Posterior cingulate gyrus (tissue), 11 donors: ENCODE data around the gene TLR2.

Experiments
- DNase-seq, 10 donors: peaks; one replicate each; pipeline versions ENCODE4 v3.0.0 to v3.0.0-alpha.2; 2020 to 2021; ENCODE audit warnings: mixed read lengths in 3 of 10
- intact Hi-C: fragments of 100-400 bp; cut with DNase I; formaldehyde crosslinking; loops from one replicate; pipeline ENCODE4 v1.15.1; 2023

The TLR2 gene

GRCh38 chr4:153684182-153684970, at the start of gene TLR2:
Gene TLR2 (plus strand): TSS chr4:153684280. CDS start chr4:153702908, 18,628 bp downstream.
- intact Hi-C loops, result no loop called here

DNA sequence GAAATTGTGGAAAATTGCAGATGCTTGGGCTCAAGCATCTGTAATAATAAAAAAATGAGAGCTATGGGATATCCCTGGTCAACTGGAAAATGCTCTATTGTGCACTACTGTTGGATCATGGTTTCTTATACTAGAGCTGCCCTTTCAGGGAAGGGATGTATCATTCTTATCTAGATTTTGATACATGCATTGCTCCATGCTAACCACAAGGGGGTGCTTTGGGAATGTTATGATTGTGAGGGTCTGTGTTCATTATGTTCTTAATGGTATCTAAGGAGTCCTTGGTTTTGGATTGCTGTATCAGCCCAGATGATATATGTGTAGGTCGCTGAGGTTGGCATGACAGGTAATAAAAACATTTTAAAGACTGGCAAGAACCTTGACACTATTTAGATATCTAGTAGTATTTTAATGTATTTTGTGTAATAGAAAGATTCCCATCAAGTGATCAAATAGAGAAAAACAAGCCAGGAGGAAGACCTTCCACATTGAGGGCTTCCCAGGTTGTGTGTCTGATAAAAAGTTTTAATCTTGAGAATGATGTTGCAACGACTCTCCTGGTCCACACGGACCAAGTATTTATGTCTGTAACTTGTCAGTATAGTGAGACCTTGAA, 49.2 kb upstream of the TLR2 start:
- intact Hi-C loops, result no loop called here
- DNase-seq, result no peak

More at GRCh38 chr4:153684182-153684970, at the start of gene TLR2:
- DNase-seq, result peak in 8 of 10 donors; percentile 17 to 88 (median 34)

GRCh38 chr4:153635846-153636245, 48.2 kb upstream of the TLR2 start:
- intact Hi-C loops, result no loop called here

GRCh38 chr4:153637201-153637600, 46.9 kb upstream of the TLR2 start:
- intact Hi-C loops, result no loop called here
- no peak for DNase-seq

More at GRCh38 chr4:153635846-153636245, 48.2 kb upstream of the TLR2 start:
- no peak for DNase-seq

DNA sequence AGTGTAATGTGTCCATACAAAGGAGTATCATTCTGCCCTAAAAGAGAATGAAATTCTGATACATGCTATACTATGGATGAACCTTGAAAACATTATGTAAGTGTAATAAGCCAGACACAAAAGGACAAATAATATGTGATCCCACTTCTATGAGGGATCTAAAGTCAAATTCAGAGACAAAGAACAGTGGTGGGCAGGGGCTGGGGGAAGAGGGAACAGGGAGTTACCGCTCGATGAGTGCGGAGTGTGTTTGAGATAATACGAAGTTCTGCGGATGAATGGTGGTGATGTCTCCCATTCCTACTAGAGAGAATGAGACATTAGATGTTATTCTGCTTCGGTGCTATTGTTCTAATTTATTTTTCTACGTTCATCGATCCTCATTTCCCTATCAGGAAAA, 46.1 kb upstream of the TLR2 start:
- DNase-seq, result no peak
- intact Hi-C loops, result no loop called here

DNA sequence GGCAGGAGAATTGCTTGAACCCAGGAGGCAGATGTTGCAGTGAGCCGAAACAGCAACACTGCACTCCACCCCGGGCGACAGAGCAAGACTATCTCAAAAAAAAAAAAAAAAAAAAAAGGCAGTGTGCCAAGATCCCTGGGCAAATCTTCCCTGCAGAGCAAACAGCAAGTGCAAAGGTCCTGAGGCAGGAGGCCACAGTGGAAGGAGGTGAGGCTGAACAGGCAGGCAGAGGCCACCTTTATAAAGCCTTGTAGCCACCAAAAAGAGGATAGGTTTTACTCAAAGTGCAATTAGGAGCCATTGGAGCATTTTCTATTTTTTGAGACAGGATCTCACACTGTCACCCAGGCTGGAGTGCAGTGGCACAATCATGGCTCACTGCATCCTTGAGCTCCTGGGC, 45.1 kb upstream of the TLR2 start:
- no peak for DNase-seq
- intact Hi-C loops, result no loop called here

- DNase-seq, result no peak
- intact Hi-C loops, result loop anchor here (5.0 kb wide), 2 partner anchors 112 to 298 kb away; partner anchors contain the start of gene MND1
Observed at GRCh38 chr4:153639833-153640802, 44.0 kb upstream of the TLR2 start.

DNA sequence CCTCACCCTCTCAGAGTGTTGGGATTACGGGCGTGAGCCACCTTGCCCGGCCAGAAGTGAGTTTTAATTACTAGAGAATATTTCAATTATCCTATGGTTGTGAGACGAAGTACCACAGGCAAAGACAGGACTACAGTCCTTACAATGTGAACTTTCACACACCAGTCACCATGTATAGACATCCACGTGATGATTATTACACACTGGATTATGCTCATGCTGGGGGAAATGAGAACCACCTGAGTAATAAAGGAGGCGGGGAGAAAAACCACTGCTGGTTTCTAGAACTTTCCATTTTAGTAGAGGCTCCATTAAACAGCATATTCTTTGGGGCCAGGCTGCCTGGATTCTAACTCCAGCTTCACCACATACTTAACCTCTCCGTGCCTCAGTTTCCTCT, 42.5 kb upstream of the TLR2 start:
- intact Hi-C loops, result loop anchor here (5.0 kb wide), 2 partner anchors 111 to 299 kb away; partner anchors contain the start of gene MND1

GRCh38 chr4:153643406-153644383, 40.4 kb upstream of the TLR2 start:
- intact Hi-C loops, result loop anchor here (5.0 kb wide), 2 partner anchors 109 to 301 kb away; partner anchors contain the start of gene MND1
- no peak for DNase-seq

More for the DNA sequence above, 42.5 kb upstream of the TLR2 start:
- no peak for DNase-seq

GRCh38 chr4:153645183-153645582, 38.9 kb upstream of the TLR2 start:
- intact Hi-C loops, result no loop called here
- no peak for DNase-seq

- DNase-seq, result no peak
- intact Hi-C loops, result no loop called here
Observed at GRCh38 chr4:153646261-153646660, 37.8 kb upstream of the TLR2 start.

DNA sequence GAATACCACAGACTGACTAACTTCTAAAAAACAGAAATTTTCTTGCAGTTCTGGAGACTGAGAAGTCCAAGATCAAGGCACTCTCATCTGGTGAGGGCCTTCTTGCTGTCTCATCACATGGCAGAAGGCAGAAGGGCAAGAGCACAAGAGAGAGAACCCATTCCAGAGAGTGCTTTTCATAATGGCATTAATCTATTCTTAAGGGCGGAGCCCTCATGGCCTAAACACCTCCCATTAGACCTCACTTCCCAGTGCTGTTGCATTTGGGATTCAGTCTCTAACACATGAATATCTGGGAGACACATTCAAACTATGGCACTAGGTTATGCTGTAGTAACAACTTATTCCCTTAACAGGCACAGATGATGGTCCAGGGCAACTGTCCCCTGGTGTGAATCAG, 37.1 kb upstream of the TLR2 start:
- intact Hi-C loops, result no loop called here
- no peak for DNase-seq

DNA sequence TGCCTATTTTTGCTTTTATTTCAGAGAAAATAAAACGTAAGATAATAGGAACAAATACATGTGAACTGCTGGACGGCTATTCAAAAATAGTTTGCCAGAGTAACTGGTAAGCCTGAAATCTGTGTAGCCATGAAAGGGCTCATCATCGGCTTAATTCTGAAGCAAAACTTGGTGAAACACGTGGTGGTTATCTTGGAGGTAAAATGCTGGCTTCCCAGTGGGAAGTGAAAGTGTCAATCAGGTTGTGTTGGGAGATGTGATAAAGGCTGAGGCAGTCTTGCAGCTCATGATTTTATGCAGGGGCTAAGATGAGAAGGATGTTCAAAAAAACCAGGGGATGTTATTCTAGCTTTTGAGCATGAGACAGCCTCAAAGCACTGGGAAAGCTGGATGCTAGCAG, 36.1 kb upstream of the TLR2 start:
- intact Hi-C loops, result no loop called here

GRCh38 chr4:153649572-153649991, 34.5 kb upstream of the TLR2 start:
- DNase-seq, result no peak
- intact Hi-C loops, result no loop called here

More for the DNA sequence above, 36.1 kb upstream of the TLR2 start:
- DNase-seq, result no peak

- intact Hi-C loops, result no loop called here
- DNase-seq, result no peak
Observed at GRCh38 chr4:153651116-153651515, 33.0 kb upstream of the TLR2 start.

- DNase-seq, result peak in 2 of 10 donors; percentile 30 to 44
- intact Hi-C loops, result no loop called here
Observed at GRCh38 chr4:153651587-153651986, 32.5 kb upstream of the TLR2 start.

DNA sequence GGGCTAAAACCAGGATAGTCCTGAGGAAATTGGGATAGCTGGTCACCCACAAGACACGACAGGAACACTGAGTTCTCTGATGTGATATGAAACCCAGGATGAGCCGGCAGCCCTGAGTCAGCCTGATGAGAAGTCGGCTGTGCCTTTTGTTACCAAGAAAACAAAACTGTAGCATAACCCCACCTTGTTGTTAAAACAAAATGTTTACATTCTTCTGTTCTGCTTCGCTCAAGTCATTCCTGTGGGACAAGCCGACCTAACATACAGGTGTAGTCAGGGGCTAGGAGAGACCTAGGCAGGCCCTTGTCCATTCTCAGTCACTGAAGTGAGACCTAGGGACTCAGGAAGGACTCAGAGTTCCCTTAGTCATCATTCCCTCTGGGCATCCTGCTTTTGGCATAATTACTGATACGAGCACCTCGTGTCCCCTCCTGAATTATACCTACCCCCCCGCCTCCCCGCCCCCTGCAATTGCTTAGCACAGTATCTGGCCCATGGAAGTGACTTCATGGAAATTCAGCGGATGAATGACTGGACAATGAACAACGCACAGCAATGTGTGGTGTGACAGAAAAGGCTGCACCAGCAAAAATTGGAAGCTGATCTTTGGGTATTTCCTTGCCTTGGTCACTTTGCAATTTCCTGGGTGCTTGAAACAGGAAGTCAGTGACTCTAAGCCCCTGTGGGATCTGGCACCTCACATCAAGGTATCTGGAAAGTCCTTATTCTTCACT, 31.9 kb upstream of the TLR2 start:
- intact Hi-C loops, result no loop called here
- no peak for DNase-seq

DNA sequence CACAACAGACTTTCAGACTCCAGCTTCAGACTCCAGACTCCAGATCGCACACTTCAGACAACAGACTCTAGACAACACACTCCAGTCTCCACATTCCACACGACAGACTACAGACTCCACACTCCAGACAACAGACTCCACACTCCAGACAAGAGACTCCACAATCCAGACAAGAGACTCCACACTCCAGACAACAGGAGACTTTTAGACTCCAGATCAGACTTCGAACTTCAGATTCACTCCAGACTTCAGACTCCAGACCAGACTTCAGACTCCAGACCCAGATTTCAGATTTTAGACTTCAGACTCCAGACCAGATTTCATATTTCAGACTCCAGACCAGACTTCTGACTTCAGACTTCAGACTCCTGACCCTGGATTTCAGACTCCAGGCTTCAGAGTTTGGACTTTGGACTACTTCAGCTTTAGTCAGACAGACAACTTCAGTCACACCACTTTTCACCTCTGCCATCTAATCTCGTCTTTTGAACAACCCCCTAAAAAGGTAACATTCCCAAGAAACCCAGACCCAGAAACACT, 29.0 kb upstream of the TLR2 start:
- DNase-seq, result no peak
- intact Hi-C loops, result no loop called here
